SU-DHL-6 (cell line): ENCODE measurements around the gene ASB11.

ENCODE experiments used
- H2AFZ ChIP-seq: fragments of 200-600 bp; sonication (generic); 2 replicates; pipeline ENCODE4 v1.6.1; 2014; ENCODE audit warnings: low read depth, mild to moderate bottlenecking, moderate library complexity, mixed read lengths, antibody characterized with exemption, low read length; ENCODE audit not compliant: severe bottlenecking
- H3F3A ChIP-seq: fragments of 200-600 bp; shearing (Covaris generic); 2 replicates; pipeline ENCODE4 v1.6.0; 2016; ENCODE audit warnings: antibody characterized with exemption, mild to moderate bottlenecking; ENCODE audit not compliant: insufficient read depth
- H3K27ac ChIP-seq: fragments of 200-600 bp; sonication (generic); 2 replicates; pipeline ENCODE4 v1.5.1; 2016; ENCODE audit warnings: low read depth, mild to moderate bottlenecking, low read length, moderate library complexity, mixed read lengths
- H3K27me3 ChIP-seq: fragments of 200-600 bp; sonication (generic), shearing (Covaris generic); 2 replicates; pipeline ENCODE4 v1.6.0; 2014; ENCODE audit warnings: mild to moderate bottlenecking, low read length
- H3K36me3 ChIP-seq: fragments of 200-600 bp; sonication (generic); 2 replicates; pipeline ENCODE4 v1.6.1; 2014; ENCODE audit warnings: mild to moderate bottlenecking, low read length, mixed read lengths
- H3K4me2 ChIP-seq: fragments of 300-600, 200-600 bp; shearing (Covaris generic), sonication (generic); 2 replicates; pipeline ENCODE4 v1.6.0; 2014; ENCODE audit warnings: low read length, low read depth, mild to moderate bottlenecking; ENCODE audit not compliant: poor library complexity, severe bottlenecking
- H3K4me3 ChIP-seq: fragments of 200-600 bp; sonication (generic); 2 replicates; pipeline ENCODE4 v1.5.1; 2014; ENCODE audit warnings: antibody characterized with exemption, low read length, mild to moderate bottlenecking, mixed read lengths; ENCODE audit not compliant: insufficient read depth, poor library complexity, severe bottlenecking
- H3K79me2 ChIP-seq: fragments of 200-600 bp; sonication (generic); 2 replicates; pipeline ENCODE4 v1.6.1; 2014; ENCODE audit warnings: mild to moderate bottlenecking, low read length, moderate library complexity; ENCODE audit not compliant: insufficient read depth
- H3K9ac ChIP-seq: fragments of 200-600 bp; sonication (generic); 2 replicates; pipeline ENCODE4 v1.7.0; 2014; ENCODE audit warnings: mild to moderate bottlenecking, low read length
- H3K9me2 ChIP-seq: fragments of 200-600 bp; sonication (generic); replicated peaks from 2 replicates; pipeline ENCODE4 v1.6.1; 2014; ENCODE audit warnings: low read length; ENCODE audit not compliant: insufficient read depth
- H3K9me3 ChIP-seq: fragments of 200-600 bp; sonication (generic); 2 replicates; pipeline ENCODE4 v1.6.1; 2014; ENCODE audit warnings: low read length, mixed read lengths; ENCODE audit not compliant: insufficient read depth
- H4K20me1 ChIP-seq: fragments of 200-600 bp; sonication (generic); 2 replicates; pipeline ENCODE4 v1.6.1; 2014; ENCODE audit warnings: low read depth, mild to moderate bottlenecking, antibody characterized with exemption, low read length, moderate library complexity, mixed read lengths
- CTCF ChIP-seq: fragments of 200-600 bp; sonication (generic); IDR thresholded peaks from one replicate; pipeline ENCODE4 v1.5.1; 2017; ENCODE audit warnings: antibody characterized with exemption, mild to moderate bottlenecking, low read length, moderate library complexity; ENCODE audit not compliant: insufficient read depth, poor library complexity, severe bottlenecking
- EZH2phosphoT487 ChIP-seq: fragments of 200-600 bp; sonication (generic), shearing (Covaris generic); conservative IDR thresholded peaks from 2 replicates; pipeline ENCODE4 v1.6.1; 2018; ENCODE audit warnings: mild to moderate bottlenecking, antibody characterized with exemption, low read length, moderate library complexity, mixed read lengths

Gene ASB11

GRCh38 chrX:15235001-15235400 is 80.4 kb downstream of the ASB11 start:
- Histone ChIP-seq H3K4me2 (no peak overlapping the region), H3F3A (no peaks in the 10 kb centered on the region), H3K27ac (no peak overlapping the region), H4K20me1 (no peaks in the 10 kb centered on the region), H2AFZ (no peak overlapping the region), H3K4me3 (no peak overlapping the region), H3K79me2 (no peaks in the 10 kb centered on the region), H3K36me3 (no peaks in the 10 kb centered on the region), H3K9me3 (no peaks in the 10 kb centered on the region), H3K9ac (no peak overlapping the region), H3K9me2 (no peaks in the 10 kb centered on the region), H3K27me3 (no peaks in the 10 kb centered on the region)
- TF ChIP-seq CTCF: no peak

GRCh38 chrX:15233416-15234015 is 81.9 kb downstream of the ASB11 start:
- Histone ChIP-seq H3K4me2 (no peak overlapping the region), H4K20me1 (no peaks in the 10 kb centered on the region), H3F3A (no peaks in the 10 kb centered on the region), H3K27ac (no peak overlapping the region), H2AFZ (no peak overlapping the region), H3K9me3 (no peaks in the 10 kb centered on the region), H3K36me3 (no peaks in the 10 kb centered on the region), H3K9ac (no peak overlapping the region), H3K4me3 (no peak overlapping the region), H3K79me2 (no peaks in the 10 kb centered on the region), H3K9me2 (no peaks in the 10 kb centered on the region), H3K27me3 (no peaks in the 10 kb centered on the region)
- no peak for TF ChIP-seq CTCF
- no peak for TF ChIP-seq EZH2phosphoT487
